Skeletal muscle tissue (tissue), 4 donors: ENCODE results near the gene UNK. TPM values are rescaled to one million over a fixed set of nuclear protein-coding genes. Genes with fewer than 3 reads are reported as not detected.
A peak's percentile ranks its signal among the peaks of the same experiment; 100 is the strongest.
"Not testable (repeated sequence)": the region's sequence is repeated elsewhere in the genome, so short reads cannot be mapped to it uniquely, and the experiment has no call there.

Experiments
- H3K27ac ChIP-seq: one replicate; pipeline ENCODE4 v1.7.0; 2013; ENCODE audit warnings: mild to moderate bottlenecking, low read depth, low read length, inconsistent platforms
- H3K27me3 ChIP-seq, 3 donors: one replicate each; pipeline ENCODE4 v1.7.0; 2013; ENCODE audit warnings: low read length in 3 of 3; ENCODE audit not compliant: control insufficient read depth in 3 of 3, insufficient read depth in 3 of 3
- H3K36me3 ChIP-seq, 3 donors: one replicate each; pipeline ENCODE4 v1.7.0; 2013; ENCODE audit warnings: low read length in 3 of 3; ENCODE audit not compliant: control insufficient read depth in 3 of 3, insufficient read depth in 3 of 3
- H3K4me1 ChIP-seq, 3 donors: one replicate each; pipeline ENCODE4 v1.7.0; 2013; ENCODE audit warnings: low read length in 3 of 3, mild to moderate bottlenecking in 3 of 3; ENCODE audit not compliant: control insufficient read depth in 3 of 3, insufficient read depth in 3 of 3
- H3K4me3 ChIP-seq, 3 donors: one replicate each; pipeline ENCODE4 v1.7.0; 2013; ENCODE audit warnings: low read length in 3 of 3
- H3K9ac ChIP-seq, 3 donors: one replicate each; pipeline ENCODE4 v1.7.0; 2013; ENCODE audit warnings: low read length in 3 of 3, mild to moderate bottlenecking in 3 of 3, moderate library complexity in 2 of 3, low read depth in 1 of 3
- H3K9me3 ChIP-seq, 3 donors: one replicate each; pipeline ENCODE4 v1.7.0; 2013; ENCODE audit warnings: low read length in 3 of 3; ENCODE audit not compliant: control insufficient read depth in 3 of 3
- total RNA-seq: library from RNA; depleted of rRNA; stranded (reverse); fragments of >200 nt; gene quantifications from one replicate; pipeline ENCODE4 v1.2.3, GENCODE V29; 2014
- donor health status: Osteomylitis.

The UNK gene
- total RNA-seq, 1 donor from 2014 or later = 15.7 TPM

DNA sequence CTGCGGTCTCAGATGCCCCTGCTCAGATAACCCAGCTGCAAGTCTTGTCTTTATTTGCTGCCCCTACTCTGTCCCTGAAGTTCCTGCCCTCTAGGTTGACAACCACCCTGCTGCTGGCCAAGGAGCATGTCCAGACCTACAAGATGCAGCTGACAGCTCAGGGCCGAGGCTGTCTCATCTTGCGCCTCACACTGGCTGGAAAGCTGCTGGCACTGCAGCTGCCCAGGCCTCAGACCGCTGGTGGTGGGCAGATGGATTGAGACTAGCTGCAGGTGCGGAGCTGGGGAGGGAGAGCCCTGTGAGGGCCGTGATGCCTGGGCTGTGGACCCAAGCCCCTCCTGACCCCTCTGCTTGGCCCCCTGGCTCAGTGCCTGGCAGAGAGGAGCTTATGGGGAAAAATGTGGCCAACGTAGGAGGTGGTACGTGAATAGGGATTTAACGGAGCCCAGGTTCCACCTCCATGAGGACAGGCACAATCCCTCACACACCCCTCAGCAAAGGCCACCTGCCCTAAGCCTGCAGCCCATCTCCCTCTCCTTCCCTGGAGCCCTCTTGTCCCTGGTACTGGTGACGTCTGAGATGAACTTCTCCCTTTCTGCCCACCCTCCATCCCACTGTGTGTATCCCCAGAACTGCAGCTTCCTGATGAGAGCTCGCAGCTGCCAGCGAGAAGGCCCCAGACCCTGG lies 11.3 kb upstream of the UNK start:
- Histone ChIP-seq H3K27me3 (no peaks in the 10 kb centered on the region), H3K9ac (peak overlapping the region in 2 of 3 donors; percentile 21 to 71), H3K9me3 (no peaks in the 10 kb centered on the region), H3K27ac (peak overlapping the region; percentile 75), H3K4me3 (peak overlapping the region in 2 of 3 donors; percentile 6 to 45), H3K4me1 (peaks cover 44 to 55% (median 51%) of the 10 kb centered on the region in 3 donors), H3K36me3 (peaks cover 24 to 33% (median 25%) of the 10 kb centered on the region in 3 donors)

- Histone ChIP-seq H3K4me1 (peaks cover 44 to 55% (median 51%) of the 10 kb centered on the region in 3 donors), H3K27me3 (no peaks in the 10 kb centered on the region), H3K9ac (peak overlapping the region in 1 of 3 donors; percentile 71), H3K36me3 (peaks cover 31 to 39% (median 31%) of the 10 kb centered on the region in 3 donors), H3K27ac (peak overlapping the region; percentile 75), H3K9me3 (no peaks in the 10 kb centered on the region), H3K4me3 (no peak overlapping the region)
Observed at GRCh38 chr17:75773808-75774470, 10.7 kb upstream of the UNK start.

DNA sequence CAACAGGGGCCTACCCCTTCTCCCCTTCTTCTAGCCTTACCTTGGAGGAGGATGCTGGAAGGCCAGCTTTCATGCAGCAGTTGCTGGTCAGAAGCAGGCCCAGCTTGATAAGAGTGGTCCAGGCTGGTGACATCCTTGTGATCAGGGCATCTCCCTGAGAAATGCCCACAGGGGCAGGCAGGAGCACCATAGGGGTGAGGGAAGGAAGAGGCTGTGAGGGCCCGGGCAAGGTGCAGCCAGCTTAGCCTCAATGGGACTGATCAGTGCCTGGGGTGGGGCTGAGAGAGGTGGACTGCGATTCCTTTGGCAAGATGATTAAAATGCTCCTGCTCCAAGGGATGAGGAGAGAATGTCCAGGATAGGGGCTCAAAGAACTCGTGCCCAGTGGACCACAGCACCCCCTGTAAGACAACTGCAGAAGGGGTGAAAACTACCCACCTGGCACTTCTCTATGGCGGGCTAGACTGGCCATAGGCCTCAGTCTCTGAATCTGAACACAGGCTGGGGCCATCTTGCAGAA lies 10.1 kb upstream of the UNK start:
- Histone ChIP-seq H3K4me1 (peaks cover 44 to 55% (median 51%) of the 10 kb centered on the region in 3 donors), H3K27ac (peak overlapping the region; percentile 71), H3K9ac (peak overlapping the region in 1 of 3 donors; percentile 71), H3K9me3 (no peaks in the 10 kb centered on the region), H3K4me3 (no peak overlapping the region), H3K36me3 (peaks cover 32 to 39% (median 33%) of the 10 kb centered on the region in 3 donors), H3K27me3 (no peaks in the 10 kb centered on the region)

- Histone ChIP-seq H3K27ac (peak overlapping the region; percentile 71), H3K9me3 (no peaks in the 10 kb centered on the region), H3K36me3 (peaks cover 32 to 39% (median 33%) of the 10 kb centered on the region in 3 donors), H3K9ac (peak overlapping the region in 2 of 3 donors; percentile 26 to 27), H3K4me3 (no peak overlapping the region), H3K27me3 (no peaks in the 10 kb centered on the region), H3K4me1 (peaks cover 44 to 55% (median 51%) of the 10 kb centered on the region in 3 donors)
Observed at GRCh38 chr17:75774991-75775668, 9.5 kb upstream of the UNK start.

- peaks cover 32 to 39% (median 33%) of the 10 kb centered on the region in 3 donors for H3K36me3 ChIP-seq
- peaks cover 44 to 55% (median 51%) of the 10 kb centered on the region in 3 donors for H3K4me1 ChIP-seq
- no peaks in the 10 kb centered on the region for H3K27me3 ChIP-seq
Observed at GRCh38 chr17:75776386-75777295, 8.0 kb upstream of the UNK start.

GRCh38 chr17:75777296-75777922 lies 7.2 kb upstream of the UNK start:
- Histone ChIP-seq H3K4me3 (peak overlapping the region; percentile 78 to 91 (median 81)), H3K27me3 (no peaks in the 10 kb centered on the region), H3K9ac (peak overlapping the region; percentile 96 to 99 (median 99)), H3K9me3 (no peaks in the 10 kb centered on the region), H3K36me3 (peaks cover 32 to 39% (median 33%) of the 10 kb centered on the region in 3 donors), H3K27ac (peak overlapping the region; percentile 71), H3K4me1 (peaks cover 44 to 52% (median 48%) of the 10 kb centered on the region in 3 donors)

More at GRCh38 chr17:75776386-75777295, 8.0 kb upstream of the UNK start:
- peak overlapping the region; percentile 10 to 69 (median 62) for H3K9ac ChIP-seq
- peak overlapping the region; percentile 71 for H3K27ac ChIP-seq
- H3K4me3 ChIP-seq = peak overlapping the region; percentile 78 to 91 (median 81)
- no peaks in the 10 kb centered on the region for H3K9me3 ChIP-seq

DNA sequence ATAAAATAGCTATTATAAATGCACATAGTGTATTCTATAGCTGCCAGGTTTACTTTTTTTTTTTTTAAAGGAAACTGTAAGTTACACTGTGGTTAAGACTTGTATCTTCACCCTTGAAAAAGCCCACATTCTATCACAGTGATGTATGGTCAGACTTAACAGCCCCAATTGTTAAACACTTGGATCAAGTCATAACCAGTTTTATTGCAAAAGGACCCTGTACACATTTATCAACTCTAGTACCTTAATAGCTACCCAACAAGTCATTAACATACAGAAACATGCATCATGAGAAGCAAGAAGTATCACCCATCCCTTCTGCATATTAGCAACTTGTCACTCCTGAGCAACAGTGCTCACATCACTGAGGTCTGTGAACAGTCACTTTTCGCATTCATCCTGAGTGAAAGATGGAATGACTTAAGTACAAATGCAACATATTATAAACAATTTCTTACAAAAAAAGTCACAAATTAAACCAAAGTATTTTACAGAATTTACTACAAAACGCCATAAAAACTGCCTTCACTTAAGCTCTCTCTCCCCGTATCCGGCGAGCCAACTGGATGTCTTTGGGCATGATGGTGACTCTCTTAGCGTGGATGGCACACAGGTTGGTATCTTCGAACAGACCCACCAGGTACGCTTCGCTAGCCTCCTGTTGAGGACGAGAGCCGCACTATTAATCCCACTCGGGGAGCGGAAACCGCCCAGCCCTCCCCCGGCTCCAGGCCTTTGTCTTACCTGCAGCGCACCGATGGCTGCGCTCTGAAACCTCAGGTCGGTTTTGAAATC lies 6.3 kb upstream of the UNK start:
- Histone ChIP-seq H3K36me3 (peaks cover 32 to 39% (median 33%) of the 10 kb centered on the region in 3 donors), H3K4me1 (peaks cover 36 to 47% (median 43%) of the 10 kb centered on the region in 3 donors), H3K9ac (peak overlapping the region; percentile 96 to 99 (median 99)), H3K27ac (peak overlapping the region; percentile 99), H3K4me3 (peak overlapping the region; percentile 78 to 91 (median 81))
- H3K9me3 ChIP-seq, H3K27me3 ChIP-seq: not testable (repeated sequence)

GRCh38 chr17:75778861-75779249 lies 5.8 kb upstream of the UNK start:
- Histone ChIP-seq H3K27ac (peak overlapping the region; percentile 99), H3K27me3 (no peaks in the 10 kb centered on the region), H3K9ac (peak overlapping the region; percentile 96 to 99 (median 99)), H3K36me3 (peaks cover 32 to 39% (median 33%) of the 10 kb centered on the region in 3 donors), H3K4me1 (peaks cover 36 to 45% (median 43%) of the 10 kb centered on the region in 3 donors), H3K4me3 (peak overlapping the region; percentile 78 to 91 (median 81)), H3K9me3 (no peaks in the 10 kb centered on the region)
